NCI-H226 (cell line): ENCODE measurements around the gene MCRIP2.

Experiments
- DNase-seq: peaks from one replicate; pipeline ENCODE4 v3.0.0-alpha.2; 2015

MCRIP2 gene

DNA sequence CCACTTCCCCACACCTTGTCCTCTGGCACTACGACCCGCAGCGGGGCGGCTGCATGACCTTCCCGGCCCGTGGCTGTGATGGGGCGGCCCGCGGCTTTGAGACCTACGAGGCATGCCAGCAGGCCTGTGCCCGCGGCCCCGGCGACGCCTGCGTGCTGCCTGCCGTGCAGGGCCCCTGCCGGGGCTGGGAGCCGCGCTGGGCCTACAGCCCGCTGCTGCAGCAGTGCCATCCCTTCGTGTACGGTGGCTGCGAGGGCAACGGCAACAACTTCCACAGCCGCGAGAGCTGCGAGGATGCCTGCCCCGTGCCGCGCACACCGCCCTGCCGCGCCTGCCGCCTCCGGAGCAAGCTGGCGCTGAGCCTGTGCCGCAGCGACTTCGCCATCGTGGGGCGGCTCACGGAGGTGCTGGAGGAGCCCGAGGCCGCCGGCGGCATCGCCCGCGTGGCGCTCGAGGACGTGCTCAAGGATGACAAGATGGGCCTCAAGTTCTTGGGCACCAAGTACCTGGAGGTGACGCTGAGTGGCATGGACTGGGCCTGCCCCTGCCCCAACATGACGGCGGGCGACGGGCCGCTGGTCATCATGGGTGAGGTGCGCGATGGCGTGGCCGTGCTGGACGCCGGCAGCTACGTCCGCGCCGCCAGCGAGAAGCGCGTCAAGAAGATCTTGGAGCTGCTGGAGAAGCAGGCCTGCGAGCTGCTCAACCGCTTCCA, 8.1 kb upstream of the MCRIP2 start:
- DNase-seq, result no peak

DNA sequence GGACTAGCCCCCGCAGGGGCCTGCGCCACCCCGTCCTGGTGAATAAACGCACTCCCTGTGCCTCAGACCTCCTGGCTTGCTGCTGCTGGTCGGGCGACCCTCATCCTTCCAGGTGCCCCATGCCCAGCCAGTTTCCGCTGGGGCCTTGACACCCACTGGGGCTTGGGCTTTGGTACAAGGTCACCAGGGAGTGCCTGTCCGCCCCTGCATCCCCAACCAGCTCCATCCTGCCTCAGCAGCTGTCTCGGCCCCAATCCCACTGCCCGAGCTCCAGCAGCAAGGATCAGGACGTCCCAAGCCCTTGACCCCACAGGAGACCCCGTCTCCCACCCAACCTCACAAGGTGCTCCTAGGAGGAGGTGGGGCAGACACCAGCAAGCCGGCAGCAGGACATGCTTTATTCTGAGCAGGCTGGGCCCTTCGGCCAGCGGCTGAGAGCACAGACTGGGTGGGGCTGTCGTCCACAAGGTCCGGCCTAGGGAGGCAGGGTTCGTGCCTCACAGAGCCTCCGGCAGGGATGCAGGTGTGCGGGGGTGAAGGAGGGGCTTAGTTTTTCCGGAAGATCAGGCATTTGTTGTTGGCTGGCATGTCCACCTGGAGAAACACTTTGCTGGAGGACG, 7.5 kb upstream of the MCRIP2 start:
- no peak for DNase-seq

DNA sequence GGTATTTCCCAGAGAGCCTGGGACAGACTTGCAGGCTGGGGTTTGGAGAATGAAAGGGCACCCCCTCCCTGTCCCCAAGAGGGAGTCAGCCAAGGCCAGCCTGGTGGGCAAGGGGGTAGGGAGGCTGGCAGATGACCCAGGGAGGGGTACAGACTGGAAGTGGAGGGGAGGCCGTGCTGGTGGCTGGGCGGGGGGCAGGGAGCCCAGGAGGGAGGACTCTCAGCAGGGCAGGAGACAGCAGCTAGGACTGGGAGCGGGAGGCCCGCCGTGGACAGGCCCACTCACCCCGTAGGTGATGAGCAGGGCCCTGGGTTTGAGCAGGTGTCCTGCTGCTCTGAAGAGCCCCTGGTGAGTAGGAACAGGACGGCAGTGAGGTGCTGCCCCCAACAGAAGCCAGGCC, 6.6 kb upstream of the MCRIP2 start:
- no peak for DNase-seq

DNA sequence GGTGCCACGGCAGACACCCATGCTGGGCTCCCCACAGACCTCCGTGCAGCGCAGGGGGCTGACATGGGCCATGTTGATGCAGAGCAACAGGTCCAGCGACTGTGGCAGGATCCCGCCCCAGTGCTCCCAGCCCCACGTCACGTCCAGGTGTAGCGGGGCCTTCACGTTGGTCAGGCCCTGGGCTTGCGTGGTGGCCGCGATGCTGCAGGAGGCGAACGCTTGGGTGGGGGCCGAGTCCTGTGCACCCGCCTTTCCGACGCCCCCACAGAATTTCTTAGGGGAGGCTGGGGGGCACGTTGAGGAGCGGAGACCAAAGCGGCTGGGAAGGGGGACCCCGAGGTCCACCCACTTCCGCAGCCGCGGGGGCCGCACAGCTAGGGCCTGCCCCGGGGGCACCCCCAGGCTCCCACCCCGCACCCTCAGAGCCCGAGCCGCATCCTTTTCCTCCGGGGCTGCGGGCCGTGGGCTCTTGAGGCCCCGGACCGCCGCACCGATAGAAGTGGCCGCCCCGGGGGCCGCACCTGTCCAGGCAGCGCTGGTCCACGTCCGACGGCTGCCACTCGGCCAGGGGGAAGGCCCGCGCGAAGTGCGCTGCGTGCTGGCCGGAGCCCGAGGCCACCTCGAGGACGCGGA, 5.9 kb upstream of the MCRIP2 start:
- DNase-seq, result no peak

DNA sequence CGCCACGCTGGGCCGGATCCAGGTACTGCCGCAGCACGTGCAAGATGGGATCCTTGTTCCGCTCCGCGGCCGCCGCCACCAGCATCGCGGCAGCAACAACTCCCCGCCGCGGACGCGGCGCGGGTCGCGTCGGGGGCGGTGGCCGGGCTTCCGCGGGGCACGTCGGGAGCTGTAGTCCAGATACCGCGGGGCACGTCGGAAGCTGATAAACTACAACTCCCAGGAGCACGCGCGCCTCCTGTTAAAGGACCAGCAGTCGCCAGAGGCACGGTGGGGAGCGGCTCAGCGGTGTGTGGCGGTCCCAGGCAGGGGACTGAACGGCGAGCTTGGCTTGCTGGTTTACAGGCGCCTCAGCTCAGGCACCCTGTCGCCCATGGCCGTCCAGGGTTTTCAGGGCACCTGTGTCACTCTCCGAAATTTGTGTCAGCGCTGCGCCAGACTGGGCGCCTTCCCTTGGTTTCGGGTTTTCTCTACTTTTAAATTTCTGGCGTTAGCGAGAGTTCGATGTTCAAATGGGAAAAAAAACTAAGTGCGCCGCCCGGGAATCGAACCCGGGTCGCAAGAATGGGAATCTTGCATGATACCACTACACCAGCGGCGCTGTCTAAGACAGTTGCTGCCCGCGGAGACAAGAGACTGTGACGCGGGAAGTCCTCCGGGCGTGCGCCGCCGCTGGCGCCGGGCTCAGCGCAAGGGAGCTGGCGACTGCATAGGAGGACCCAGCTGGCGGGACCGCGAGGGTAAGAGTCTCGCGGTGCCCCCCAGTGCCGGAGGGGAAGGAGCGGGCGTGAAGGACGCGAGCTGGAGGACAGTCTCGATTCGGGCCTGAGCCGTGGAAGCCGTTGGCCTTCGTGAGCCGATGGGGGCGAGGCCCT, 5.2 kb upstream of the MCRIP2 start, which contains the start of gene METTL26:
Gene METTL26, minus strand, starts transcription at position 100 of the 875 bp plus-strand sequence. Its CDS starts 15 bp downstream, at position 85.
- DNase-seq, result peak; percentile 82

DNA sequence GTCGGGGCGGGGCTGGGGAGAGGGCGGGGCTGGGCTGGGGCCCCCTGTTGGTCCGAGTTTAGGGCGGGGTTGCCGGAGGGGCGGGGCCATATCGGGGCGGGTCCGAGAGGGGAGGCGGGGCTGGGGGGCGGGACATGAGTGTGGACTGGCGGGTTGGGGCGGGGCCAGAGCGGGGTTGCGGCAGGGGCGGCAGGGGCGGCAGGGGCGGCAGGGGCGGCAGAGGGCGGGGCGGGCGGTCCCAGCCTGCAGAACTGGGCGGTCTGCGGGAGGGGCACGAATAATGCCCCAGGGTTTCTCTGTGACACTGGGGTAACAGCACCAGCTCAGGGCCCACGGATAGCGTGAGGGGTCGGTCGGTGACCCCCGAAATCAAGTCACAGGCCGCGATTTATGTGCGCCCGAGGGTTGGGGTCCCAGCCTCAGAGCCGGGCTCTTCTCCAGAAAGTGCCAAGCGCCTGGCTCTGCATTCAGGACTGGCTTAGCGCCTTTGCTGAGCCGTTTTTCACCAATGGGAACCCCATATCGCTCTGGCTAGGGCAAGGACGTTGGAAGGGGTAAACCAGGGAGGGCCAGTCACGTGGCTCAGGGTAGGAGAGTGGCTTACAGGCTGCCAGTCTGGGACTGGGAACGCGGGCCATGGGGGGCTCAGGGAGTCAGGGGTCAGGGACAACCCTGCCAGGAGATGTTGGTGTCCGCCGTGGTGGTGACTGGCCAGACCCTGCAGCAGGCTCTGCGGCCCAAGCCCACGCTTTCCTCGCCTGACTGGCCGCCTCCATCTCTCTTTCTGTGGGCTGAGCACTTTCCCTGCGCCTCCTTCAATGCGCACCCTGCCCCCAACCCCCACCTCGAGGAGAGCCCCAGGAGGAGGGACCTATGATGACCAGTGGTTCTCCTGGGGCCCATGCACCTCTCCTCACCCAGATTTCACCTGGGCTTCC, 4.3 kb upstream of the MCRIP2 start:
- no peak for DNase-seq

DNA sequence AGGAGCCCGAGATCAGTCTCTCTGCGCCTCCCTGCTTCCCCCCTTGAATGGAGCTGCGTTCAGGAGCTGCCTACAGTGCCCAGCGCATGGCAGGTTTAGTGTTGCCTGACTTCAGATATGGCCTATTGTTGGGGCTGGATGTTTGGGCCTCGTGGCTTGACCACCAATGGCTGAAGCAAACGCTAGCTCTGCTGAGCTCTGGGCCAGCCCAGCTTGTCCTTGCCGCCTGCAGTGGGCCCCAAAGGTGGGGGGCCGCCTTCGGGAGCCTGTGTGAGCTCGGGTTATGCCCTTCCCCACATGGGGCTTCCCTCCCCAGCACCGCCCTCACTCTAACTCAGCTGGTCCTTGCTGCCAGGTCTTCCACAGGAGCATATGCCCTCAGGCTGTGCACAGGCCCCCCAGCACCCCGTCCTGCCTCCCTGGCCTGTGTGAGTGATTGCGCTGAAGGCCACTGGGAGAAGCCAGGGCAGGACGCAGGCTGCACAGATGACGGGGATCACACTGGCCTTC, 3.5 kb upstream of the MCRIP2 start:
- no peak for DNase-seq

DNA sequence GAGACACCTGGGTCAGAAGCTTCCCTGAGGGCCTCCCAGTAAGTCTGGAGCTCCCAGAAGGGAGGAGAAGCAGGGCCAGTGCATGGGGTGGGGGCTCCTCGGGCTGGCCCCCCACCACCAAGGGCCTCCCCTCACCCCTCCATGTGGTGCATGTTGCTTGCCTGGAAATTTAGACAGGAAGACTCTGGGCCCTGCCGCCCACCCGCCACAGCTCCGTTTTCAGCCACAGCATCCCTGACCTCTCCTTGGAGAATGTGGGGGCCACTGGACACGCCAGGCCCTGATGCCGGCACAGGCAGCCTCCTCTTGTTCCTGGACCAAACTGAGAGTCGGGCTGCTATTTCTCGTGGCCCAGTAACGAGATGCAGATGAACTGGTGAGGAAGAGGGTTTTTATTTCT, 2.8 kb upstream of the MCRIP2 start:
- DNase-seq, result no peak

DNA sequence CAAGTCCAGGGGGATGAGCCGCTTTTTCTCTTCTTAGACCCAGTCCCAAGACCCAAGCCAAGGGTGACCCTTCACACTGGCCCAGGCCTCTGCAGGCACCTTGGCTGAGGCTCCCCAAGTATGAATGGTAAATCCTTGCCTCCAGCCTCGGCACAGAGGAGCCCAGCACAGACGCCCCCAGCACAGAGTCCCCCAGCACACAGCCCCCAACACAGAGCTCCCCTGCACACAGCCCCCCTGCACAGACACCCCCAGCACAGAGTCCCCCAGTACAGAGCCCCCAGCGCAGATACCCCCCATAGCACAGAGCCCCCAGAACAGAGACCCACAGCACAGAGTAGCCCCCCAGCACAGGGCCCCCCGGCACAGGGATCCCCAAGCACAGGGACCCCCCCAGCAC, 1.0 kb upstream of the MCRIP2 start:
- no peak for DNase-seq

DNA sequence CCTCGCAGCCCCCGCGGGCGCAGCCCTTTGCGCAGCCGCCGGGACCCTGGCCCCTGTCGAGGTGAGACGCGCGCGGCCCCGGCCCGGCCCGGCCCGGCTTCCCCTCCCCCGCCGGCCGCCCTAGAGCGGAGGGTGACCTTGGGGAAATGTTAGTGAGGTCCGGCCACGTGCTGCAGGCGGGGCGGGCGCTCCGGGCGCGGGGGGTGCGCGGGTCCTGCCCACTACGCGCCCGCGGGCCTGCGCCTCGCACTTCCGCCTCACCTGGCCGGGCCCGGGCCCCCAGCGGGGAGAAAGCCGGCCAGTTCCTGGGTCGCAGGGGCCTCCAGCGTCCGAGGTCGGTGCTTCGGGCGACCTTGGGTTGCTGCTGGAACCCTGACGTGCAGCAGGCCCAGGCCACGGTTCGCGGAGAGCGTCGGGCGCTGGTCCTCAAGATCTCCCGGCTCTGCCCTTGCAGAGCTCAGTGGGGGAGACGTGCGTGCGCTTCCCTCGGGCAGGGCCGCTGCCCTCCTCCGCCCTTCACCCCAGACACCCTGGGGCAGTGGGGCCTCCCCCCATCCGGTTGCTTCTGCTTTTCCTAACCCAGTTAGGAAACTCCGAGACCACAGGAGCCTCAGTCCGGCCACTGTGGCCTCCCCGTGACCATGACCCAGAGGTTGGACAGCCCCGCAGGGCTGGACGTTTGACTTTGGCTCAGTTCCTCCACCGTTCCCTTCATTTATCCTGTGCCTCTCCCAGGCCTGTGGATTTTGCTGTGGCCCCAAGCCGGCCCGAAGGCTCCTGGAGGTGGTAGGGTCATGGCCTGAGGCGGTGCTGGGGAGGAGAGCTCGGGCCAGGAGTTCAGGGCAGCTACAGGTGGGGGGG, 791 bp downstream of the MCRIP2 start:
- DNase-seq, result peak; percentile 7

DNA sequence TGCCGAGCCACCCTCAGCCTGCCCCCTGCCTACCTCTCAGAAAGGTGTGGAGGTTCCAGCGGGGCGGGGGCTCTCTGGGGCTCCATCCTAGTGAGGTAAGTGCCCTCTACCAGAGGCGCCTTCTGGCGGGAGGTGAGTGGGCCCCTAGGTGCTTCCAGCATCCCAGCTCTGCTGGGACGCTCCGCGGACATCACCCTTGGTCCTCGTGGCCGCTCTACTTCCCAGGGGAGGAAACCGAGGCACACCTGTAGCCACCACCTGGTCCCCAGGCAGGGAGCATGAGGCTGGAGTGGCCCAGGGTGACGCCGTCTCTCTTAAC, 1.4 kb downstream of the MCRIP2 start:
- no peak for DNase-seq

DNA sequence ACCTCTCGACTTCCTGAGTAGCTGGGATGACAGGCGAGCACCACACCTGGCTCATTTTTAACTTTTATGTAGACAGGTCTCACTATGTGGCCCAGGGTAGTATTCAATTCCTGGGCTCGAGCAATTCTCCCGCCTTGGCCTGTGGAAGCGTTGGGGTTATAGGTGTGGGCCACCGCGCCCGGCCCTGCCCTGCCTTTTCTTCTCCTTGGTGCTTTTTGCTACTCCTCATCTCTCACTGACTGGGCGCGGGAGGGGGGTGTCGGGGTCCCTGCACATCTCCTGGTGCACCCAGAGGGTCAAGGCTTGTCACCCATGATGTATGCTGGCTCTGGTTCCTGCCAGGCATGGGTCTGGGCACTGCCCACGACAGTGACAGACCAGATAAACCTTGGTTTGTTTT, 2.9 kb downstream of the MCRIP2 start:
- no peak for DNase-seq

DNA sequence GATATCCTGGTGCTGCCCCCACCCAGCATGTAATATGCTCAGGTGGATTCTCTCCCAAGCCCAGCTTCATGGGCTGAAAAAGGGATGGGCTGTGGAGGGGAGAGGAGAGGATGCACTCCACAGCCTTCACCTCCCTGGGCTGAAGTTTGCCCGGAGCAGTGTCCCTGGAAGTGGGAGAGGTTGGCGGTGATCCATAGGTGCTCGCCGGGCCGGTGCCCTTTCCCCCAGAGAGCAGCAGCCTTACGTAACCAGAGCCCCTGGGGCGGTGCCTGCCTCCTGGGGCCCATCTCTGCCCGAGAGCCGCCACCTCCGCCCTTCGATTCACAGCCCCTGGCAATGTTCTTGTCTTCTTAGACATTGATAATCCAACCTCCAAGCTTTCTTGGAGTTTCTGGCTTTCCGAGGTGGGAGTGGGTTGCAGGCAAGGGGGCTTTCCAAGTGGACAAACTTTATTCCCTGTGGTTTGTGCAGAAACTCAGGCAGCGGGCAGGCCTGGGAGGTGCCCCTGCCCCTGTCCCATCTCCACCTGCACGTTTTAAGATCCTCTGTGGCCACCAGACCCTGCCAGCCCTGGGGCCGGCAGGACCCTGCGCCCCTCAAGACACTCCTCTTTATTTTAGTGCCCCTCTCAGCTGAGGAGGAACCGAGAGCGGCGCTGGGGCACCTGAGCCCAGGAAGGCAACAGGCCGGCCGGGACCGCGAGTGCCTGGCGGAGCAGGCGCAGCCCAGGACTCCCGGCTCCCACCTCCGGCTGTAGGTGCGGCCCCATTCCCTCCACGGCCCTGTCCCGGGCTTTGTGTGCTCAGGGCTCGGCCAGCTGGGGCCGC, 4.4 kb downstream of the MCRIP2 start:
- DNase-seq, result no peak

DNA sequence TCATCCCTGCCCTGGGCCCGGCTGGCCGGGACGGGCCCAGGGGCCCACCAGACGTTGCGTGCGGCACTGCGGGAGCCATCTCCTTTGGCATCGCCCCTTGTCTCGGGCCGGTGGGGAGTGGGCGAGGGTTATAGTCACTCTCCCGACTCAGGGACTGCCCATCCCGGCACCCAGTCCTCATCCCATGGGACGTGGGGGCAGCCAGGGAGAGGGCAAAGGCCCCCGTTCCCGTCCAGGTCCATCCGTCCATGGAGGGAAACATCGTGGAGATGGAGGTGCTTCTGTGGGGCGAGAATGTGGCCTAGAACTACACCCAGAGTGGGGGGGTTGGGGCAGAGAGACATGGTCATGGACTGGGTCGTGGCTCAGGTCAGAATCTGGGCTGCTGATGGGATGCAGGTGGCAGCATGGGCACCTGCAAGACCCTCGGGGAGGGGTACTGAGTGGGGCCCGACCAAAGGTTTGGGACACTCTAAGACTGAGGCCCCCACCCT, 5.1 kb downstream of the MCRIP2 start:
- DNase-seq, result no peak

DNA sequence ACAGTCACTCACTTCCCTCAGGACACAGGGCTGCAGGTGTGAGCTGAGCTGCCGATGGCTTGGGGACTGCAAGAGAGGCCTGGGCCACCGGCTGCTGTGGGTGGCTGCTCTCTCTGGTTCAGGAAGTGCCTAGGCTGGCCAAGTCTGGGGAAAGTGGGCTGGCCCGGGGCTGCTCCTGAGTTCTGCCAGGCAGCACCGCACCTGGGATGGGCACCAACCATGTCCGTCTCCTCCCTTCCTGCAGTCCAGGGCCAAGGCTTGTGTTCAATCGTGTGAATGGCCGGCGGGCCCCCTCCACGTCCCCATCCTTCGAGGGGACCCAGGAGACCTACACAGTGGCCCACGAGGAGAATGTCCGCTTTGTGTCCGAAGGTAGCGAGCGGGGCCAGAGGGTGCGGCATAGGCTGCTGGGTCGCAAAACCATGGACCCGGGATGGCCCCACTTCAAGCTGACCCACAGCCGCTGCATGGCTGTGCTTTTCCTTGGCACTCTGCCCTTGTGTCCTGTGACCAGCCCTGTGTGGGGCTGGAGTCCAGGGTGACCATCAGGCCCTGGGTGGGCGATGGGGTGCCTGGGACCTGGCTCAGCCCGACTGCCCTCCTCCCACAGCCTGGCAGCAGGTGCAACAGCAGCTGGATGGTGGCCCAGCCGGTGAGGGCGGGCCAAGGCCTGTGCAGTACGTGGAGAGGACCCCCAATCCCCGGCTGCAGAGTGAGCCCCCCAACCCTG, 5.7 kb downstream of the MCRIP2 start:
- DNase-seq, result no peak

DNA sequence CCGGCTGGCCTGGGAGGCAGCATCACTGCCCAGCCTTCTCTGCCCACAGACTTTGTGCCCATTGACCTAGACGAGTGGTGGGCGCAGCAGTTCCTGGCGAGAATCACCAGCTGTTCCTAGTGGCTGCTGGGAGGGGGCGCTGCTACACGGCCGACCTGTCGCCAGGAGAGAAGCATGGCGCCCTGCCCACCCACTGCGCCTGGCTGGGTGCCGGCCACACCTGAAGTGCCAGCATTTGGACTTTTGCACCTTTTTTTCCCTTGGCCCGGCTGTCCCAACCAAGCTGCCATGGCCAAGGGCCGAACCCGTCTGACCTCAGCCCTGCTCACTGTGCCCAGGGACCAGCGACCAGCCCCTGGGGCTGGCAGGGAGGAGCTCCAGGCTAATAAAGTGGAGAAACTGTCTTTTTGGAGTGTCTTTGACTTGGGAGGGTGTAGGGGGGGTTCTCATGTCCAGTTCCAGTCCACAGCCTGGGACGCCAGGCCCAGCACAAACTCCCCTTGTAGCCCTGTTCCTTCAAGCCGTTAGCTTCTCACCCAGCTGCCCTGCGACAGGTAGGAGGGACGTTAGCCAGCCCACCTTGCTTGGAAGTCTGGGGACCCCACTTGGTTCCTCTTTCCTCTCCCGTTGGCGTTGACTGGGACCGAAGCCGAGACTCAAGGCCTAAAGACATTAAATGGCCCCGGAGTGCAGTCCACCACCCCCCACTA, 6.6 kb downstream of the MCRIP2 start:
- no peak for DNase-seq

DNA sequence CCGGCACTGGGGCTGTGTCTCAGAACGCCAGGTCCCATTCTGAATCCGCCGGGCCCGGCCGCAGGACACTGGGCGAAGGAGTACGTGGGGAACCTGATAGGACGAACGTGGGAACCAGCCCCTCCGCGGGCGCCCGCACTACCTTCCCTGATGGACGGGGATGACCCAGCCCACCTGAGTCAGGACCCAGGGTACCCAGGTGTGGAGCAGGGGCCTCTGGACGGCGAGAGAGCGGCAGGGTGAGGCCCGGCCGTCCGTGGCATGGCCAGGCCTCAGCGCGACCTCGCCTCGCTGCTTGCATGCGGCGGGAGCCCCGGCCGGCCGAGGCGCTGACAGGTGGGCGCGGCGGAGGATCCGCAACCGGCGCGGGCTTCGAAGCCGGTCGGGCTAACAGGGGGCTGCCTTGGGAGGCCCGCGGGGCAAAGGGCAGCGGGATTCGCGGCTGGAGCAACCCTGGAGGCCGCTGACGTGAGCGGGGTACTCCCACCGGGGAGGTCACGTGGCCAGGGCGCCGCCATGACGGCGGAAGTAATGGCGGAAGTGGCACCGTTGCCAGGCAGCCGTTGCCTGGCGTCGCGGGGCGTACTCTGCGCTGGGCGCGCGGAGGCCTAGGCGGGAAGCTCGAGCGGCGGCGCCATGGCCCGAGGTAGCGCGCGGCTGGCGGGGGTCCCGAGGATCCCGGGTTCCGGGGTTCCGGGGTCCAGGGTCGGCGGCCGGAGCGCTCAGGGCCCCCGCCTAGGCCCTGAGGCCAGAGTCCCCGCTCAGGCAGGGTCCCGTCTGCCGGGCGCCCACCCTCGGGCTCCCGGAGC, 7.4 kb downstream of the MCRIP2 start, which contains the start of gene WDR90:
Gene WDR90, plus strand, starts transcription at position 585 of the 809 bp plus-strand sequence. Its CDS starts 52 bp downstream, at position 637.
- peak; percentile 88 for DNase-seq
